Stromal cell of bone marrow (primary cell): ENCODE results near the gene CHSY1.

Experiments used
- DNase-seq: peaks from one replicate; pipeline ENCODE4 v3.0.0-alpha.2; 2012; ENCODE audit warnings: low read depth

CHSY1 gene

GRCh38 chr15:101171954-101172353 lies 79.9 kb downstream of the CHSY1 start:
- no peak for DNase-seq

GRCh38 chr15:101170568-101171350 lies 81.1 kb downstream of the CHSY1 start:
- peak; percentile 84 for DNase-seq

GRCh38 chr15:101169495-101170071 lies 82.3 kb downstream of the CHSY1 start:
- DNase-seq = no peak

- DNase-seq = no peak
Observed at GRCh38 chr15:101168898-101169494, 82.9 kb downstream of the CHSY1 start.

- peak; percentile 50 for DNase-seq
Observed at GRCh38 chr15:101168463-101168824, 83.4 kb downstream of the CHSY1 start.

GRCh38 chr15:101167753-101168462 lies 83.9 kb downstream of the CHSY1 start:
- peak; percentile 68 for DNase-seq

GRCh38 chr15:101167411-101167752 lies 84.5 kb downstream of the CHSY1 start:
- no peak for DNase-seq

GRCh38 chr15:101165905-101166471 lies 85.9 kb downstream of the CHSY1 start:
- DNase-seq = no peak

GRCh38 chr15:101162701-101163483 lies 89.0 kb downstream of the CHSY1 start:
- DNase-seq = no peak

- no peak for DNase-seq
Observed at GRCh38 chr15:101161656-101162055, 90.2 kb downstream of the CHSY1 start.

- no peak for DNase-seq
Observed at GRCh38 chr15:101159936-101160815, 91.7 kb downstream of the CHSY1 start.

GRCh38 chr15:101159096-101159935 lies 92.5 kb downstream of the CHSY1 start:
- DNase-seq = no peak

GRCh38 chr15:101158166-101159095 lies 93.4 kb downstream of the CHSY1 start:
- no peak for DNase-seq

- DNase-seq = no peak
Observed at GRCh38 chr15:101157721-101158120, 94.1 kb downstream of the CHSY1 start.

- no peak for DNase-seq
Observed at GRCh38 chr15:101156509-101157159, 95.2 kb downstream of the CHSY1 start.

GRCh38 chr15:101156061-101156460 lies 95.8 kb downstream of the CHSY1 start:
- DNase-seq = no peak

- DNase-seq = no peak
Observed at GRCh38 chr15:101153801-101154656, 97.8 kb downstream of the CHSY1 start.
